ENCODE measurements around the gene EXT2. TPM values are rescaled to one million over a fixed set of nuclear protein-coding genes. Genes with fewer than 3 reads are reported as not detected.

The EXT2 gene
- total RNA-seq, 4 donors from 2014 or later = 19.0 to 53.2 (median 44.5) TPM

- WGBS, 2 donors = 92 to 98% methylated on average over 6 of the region's 6 CpGs
- no peak overlapping the region for H3K27ac ChIP-seq
- H3K36me3 ChIP-seq = peaks cover 0 to 33% (median 0%) of the 10 kb centered on the region in 3 donors
- no peaks in the 10 kb centered on the region for H3K4me1 ChIP-seq
- no peaks in the 10 kb centered on the region for H3K27me3 ChIP-seq
- TF ChIP-seq POLR2A (IDR thresholded peaks at IDR 0.05) = no peak
- no peak for TF ChIP-seq CTCF (IDR thresholded peaks at IDR 0.05)
- no peak for DNase-seq
- intact Hi-C loops (cut with DNase I) = no loop called here
- no peak overlapping the region for H3K4me3 ChIP-seq
- no peaks in the 10 kb centered on the region for H3K9me3 ChIP-seq
Measured at GRCh38 chr11:44212128-44212527, 116.7 kb downstream of the EXT2 start.

GRCh38 chr11:44213148-44213547 is 117.7 kb downstream of the EXT2 start:
- TF ChIP-seq POLR2A (IDR thresholded peaks at IDR 0.05) (no peak), CTCF (IDR thresholded peaks at IDR 0.05) (no peak)
- intact Hi-C loops (cut with DNase I) = no loop called here
- no peak overlapping the region for H3K4me3 ChIP-seq
- H3K27me3 ChIP-seq = no peaks in the 10 kb centered on the region
- DNase-seq = no peak
- peaks cover 0 to 27% (median 0%) of the 10 kb centered on the region in 3 donors for H3K36me3 ChIP-seq
- whole genome bisulfite sequencing, 2 donors = 72 to 84% methylated on average over 1 of the region's 1 CpG
- H3K9me3 ChIP-seq = no peaks in the 10 kb centered on the region
- H3K4me1 ChIP-seq = no peaks in the 10 kb centered on the region
- H3K27ac ChIP-seq = no peak overlapping the region

GRCh38 chr11:44217432-44217831 is 122.0 kb downstream of the EXT2 start:
- no peaks in the 10 kb centered on the region for H3K9me3 ChIP-seq
- peaks cover 0 to 6% (median 0%) of the 10 kb centered on the region in 3 donors for H3K36me3 ChIP-seq
- no peak for TF ChIP-seq CTCF (IDR thresholded peaks at IDR 0.05)
- DNase-seq = no peak
- H3K4me3 ChIP-seq = no peak overlapping the region
- no peak overlapping the region for H3K27ac ChIP-seq
- H3K27me3 ChIP-seq = no peaks in the 10 kb centered on the region
- 81 to 83% methylated on average over 1 of the region's 1 CpG for WGBS, 2 donors
- intact Hi-C loops (cut with DNase I) = no loop called here
- H3K4me1 ChIP-seq = no peaks in the 10 kb centered on the region

- no peak for DNase-seq
- Histone ChIP-seq H3K36me3 (peaks cover 0 to 6% (median 0%) of the 10 kb centered on the region in 3 donors), H3K4me1 (no peaks in the 10 kb centered on the region), H3K9me3 (no peaks in the 10 kb centered on the region), H3K27me3 (no peaks in the 10 kb centered on the region), H3K27ac (no peak overlapping the region), H3K4me3 (no peak overlapping the region)
- WGBS, 2 donors = 78 to 83% methylated on average over 4 of the region's 4 CpGs
- intact Hi-C loops (cut with DNase I) = no loop called here
- TF ChIP-seq CTCF (IDR thresholded peaks at IDR 0.05) (no peak), POLR2A (IDR thresholded peaks at IDR 0.05) (no peak)
Measured at GRCh38 chr11:44219830-44220796, 124.6 kb downstream of the EXT2 start.

- Histone ChIP-seq H3K27me3 (no peaks in the 10 kb centered on the region), H3K4me3 (no peak overlapping the region), H3K27ac (no peak overlapping the region), H3K4me1 (no peaks in the 10 kb centered on the region), H3K9me3 (no peaks in the 10 kb centered on the region), H3K36me3 (peaks cover 0 to 6% (median 0%) of the 10 kb centered on the region in 3 donors)
- intact Hi-C loops (cut with DNase I) = no loop called here
- no peak for DNase-seq
- WGBS, 2 donors = 71 to 83% methylated on average over 2 to 3 of the region's 3 CpGs
- TF ChIP-seq POLR2A (IDR thresholded peaks at IDR 0.05) = no peak
- TF ChIP-seq CTCF (IDR thresholded peaks at IDR 0.05) = no peak
Measured at GRCh38 chr11:44221456-44221855, 126.0 kb downstream of the EXT2 start.
